Measurements from ENCODE around the gene LRRC41.

LRRC41 gene

DNA sequence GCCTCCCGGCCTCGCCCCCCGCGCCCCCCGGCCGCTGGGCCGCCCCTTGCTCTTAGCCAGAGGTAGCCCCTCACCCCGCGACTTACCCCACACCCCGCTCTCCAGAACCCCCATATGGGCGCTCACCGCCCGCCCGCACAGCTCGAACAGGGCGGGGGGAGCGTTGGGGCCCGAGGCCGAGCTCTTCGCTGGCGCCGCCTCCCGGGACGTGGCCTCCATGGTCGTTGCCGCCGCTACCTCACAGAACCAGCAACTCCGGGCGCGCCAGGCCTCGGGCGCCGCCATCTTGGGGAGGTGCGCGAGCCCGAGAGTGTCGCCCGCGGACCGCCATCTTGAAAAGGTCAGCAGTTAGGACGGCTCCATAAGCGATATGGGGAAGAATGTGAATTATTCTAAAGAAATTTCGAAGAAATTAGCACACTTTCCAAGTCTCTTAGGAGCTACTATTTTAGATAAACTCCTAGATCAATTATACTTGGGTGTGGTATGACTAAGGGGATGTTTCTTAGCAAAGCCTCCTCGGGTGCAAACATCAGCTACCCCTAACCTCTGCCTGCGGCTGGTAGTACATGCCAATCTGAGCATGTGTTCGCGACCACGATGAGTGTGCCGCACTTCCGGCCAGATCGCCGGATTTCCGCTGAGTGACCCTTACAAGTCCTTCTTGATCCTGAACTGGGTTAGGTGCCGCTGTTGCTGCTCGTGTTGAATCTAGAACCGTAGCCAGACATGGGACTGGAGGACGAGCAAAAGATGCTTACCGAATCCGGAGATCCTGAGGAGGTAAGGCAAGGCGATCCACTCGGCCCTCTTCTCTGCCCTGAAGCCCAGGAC is at the start of gene LRRC41, which contains the start of gene UQCRH (continued):
- TF ChIP-seq ZNF391 (tag by site-specific recombination; IDR thresholded peaks at IDR 0.05; ENCODE audit: borderline replicate concordance, low read depth) (peak; percentile 43; the same call in 1 of the 2 replicates), ZNF184 (tag by site-specific recombination; IDR thresholded peaks at IDR 0.05) (peak; percentile 34; the same call in 1 of the 2 replicates), ZEB2 (tag by site-specific recombination; IDR thresholded peaks at IDR 0.05) (peak; percentile 45; the same call in 1 of the 2 replicates), GLI4 (tag by site-specific recombination; IDR thresholded peaks at IDR 0.05) (no peak), ZNF501 (tag by site-specific recombination; IDR thresholded peaks at IDR 0.05) (peak; percentile 65; the same call in 1 of the 2 replicates), ZNF707 (tag by site-specific recombination; IDR thresholded peaks at IDR 0.05) (no peak), ZNF701 (tag by site-specific recombination; IDR thresholded peaks at IDR 0.05) (no peak), ZNF140 (tag by site-specific recombination; IDR thresholded peaks at IDR 0.05) (no peak), ZNF837 (tag by site-specific recombination; IDR thresholded peaks at IDR 0.05) (no peak), ZNF239 (tag by site-specific recombination; IDR thresholded peaks at IDR 0.05) (no peak), ZBTB8A (tag by site-specific recombination; IDR thresholded peaks at IDR 0.05) (peak; percentile 53; the same call in 1 of the 2 replicates), OSR2 (tag by site-specific recombination; IDR thresholded peaks at IDR 0.05) (no peak), ZNF664 (tag by site-specific recombination; IDR thresholded peaks at IDR 0.05) (no peak; the same call in 1 of the 2 replicates), SCRT1 (tag by site-specific recombination; IDR thresholded peaks at IDR 0.05; ENCODE audit: borderline replicate concordance) (no peak), ZNF600 (tag by site-specific recombination; IDR thresholded peaks at IDR 0.05) (peak; percentile 86), YY2 (tag by site-specific recombination; IDR thresholded peaks at IDR 0.05) (peak; percentile 98), SP3 (tag by site-specific recombination; IDR thresholded peaks at IDR 0.05) (peak; percentile 84), ZNF2 (tag by site-specific recombination; IDR thresholded peaks at IDR 0.05) (0 out of 2 replicates have a peak, but pooled peaks have one; percentile 12), MZF1 (tag by site-specific recombination; IDR thresholded peaks at IDR 0.05; ENCODE audit: borderline replicate concordance) (no peak), ZNF473 (tag by site-specific recombination; IDR thresholded peaks at IDR 0.05) (no peak)
- TF ChIP-seq, protein P1, sequence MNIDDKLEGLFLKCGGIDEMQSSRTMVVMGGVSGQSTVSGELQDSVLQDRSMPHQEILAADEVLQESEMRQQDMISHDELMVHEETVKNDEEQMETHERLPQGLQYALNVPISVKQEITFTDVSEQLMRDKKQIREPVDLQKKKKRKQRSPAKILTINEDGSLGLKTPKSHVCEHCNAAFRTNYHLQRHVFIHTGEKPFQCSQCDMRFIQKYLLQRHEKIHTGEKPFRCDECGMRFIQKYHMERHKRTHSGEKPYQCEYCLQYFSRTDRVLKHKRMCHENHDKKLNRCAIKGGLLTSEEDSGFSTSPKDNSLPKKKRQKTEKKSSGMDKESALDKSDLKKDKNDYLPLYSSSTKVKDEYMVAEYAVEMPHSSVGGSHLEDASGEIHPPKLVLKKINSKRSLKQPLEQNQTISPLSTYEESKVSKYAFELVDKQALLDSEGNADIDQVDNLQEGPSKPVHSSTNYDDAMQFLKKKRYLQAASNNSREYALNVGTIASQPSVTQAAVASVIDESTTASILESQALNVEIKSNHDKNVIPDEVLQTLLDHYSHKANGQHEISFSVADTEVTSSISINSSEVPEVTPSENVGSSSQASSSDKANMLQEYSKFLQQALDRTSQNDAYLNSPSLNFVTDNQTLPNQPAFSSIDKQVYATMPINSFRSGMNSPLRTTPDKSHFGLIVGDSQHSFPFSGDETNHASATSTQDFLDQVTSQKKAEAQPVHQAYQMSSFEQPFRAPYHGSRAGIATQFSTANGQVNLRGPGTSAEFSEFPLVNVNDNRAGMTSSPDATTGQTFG (tag by site-specific recombination; IDR thresholded peaks at IDR 0.05; ENCODE audit: borderline replicate concordance), result no peak
- TF ChIP-seq, protein P2, sequence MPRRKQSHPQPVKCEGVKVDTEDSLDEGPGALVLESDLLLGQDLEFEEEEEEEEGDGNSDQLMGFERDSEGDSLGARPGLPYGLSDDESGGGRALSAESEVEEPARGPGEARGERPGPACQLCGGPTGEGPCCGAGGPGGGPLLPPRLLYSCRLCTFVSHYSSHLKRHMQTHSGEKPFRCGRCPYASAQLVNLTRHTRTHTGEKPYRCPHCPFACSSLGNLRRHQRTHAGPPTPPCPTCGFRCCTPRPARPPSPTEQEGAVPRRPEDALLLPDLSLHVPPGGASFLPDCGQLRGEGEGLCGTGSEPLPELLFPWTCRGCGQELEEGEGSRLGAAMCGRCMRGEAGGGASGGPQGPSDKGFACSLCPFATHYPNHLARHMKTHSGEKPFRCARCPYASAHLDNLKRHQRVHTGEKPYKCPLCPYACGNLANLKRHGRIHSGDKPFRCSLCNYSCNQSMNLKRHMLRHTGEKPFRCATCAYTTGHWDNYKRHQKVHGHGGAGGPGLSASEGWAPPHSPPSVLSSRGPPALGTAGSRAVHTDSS (tag by site-specific recombination; IDR thresholded peaks at IDR 0.05), result no peak; the same call in 1 of the 2 replicates
- TF ChIP-seq, protein P3, sequence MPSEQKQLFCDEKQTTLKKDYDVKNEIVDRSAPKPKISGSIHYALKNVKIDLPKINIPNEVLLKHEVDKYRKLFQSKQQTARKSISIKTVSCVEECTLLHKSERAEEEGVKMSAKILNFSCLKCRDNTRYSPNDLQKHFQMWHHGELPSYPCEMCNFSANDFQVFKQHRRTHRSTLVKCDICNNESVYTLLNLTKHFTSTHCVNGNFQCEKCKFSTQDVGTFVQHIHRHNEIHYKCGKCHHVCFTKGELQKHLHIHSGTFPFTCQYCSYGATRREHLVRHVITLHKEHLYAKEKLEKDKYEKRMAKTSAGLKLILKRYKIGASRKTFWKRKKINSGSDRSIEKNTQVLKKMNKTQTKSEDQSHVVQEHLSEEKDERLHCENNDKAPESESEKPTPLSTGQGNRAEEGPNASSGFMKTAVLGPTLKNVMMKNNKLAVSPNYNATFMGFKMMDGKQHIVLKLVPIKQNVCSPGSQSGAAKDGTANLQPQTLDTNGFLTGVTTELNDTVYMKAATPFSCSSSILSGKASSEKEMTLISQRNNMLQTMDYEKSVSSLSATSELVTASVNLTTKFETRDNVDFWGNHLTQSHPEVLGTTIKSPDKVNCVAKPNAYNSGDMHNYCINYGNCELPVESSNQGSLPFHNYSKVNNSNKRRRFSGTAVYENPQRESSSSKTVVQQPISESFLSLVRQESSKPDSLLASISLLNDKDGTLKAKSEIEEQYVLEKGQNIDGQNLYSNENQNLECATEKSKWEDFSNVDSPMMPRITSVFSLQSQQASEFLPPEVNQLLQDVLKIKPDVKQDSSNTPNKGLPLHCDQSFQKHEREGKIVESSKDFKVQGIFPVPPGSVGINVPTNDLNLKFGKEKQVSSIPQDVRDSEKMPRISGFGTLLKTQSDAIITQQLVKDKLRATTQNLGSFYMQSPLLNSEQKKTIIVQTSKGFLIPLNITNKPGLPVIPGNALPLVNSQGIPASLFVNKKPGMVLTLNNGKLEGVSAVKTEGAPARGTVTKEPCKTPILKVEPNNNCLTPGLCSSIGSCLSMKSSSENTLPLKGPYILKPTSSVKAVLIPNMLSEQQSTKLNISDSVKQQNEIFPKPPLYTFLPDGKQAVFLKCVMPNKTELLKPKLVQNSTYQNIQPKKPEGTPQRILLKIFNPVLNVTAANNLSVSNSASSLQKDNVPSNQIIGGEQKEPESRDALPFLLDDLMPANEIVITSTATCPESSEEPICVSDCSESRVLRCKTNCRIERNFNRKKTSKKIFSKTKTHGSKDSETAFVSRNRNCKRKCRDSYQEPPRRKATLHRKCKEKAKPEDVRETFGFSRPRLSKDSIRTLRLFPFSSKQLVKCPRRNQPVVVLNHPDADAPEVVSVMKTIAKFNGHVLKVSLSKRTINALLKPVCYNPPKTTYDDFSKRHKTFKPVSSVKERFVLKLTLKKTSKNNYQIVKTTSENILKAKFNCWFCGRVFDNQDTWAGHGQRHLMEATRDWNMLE (tag by site-specific recombination; conservative IDR thresholded peaks at IDR 0.05; ENCODE audit: low read depth), result peak; percentile 70
- TF ChIP-seq, protein P4, sequence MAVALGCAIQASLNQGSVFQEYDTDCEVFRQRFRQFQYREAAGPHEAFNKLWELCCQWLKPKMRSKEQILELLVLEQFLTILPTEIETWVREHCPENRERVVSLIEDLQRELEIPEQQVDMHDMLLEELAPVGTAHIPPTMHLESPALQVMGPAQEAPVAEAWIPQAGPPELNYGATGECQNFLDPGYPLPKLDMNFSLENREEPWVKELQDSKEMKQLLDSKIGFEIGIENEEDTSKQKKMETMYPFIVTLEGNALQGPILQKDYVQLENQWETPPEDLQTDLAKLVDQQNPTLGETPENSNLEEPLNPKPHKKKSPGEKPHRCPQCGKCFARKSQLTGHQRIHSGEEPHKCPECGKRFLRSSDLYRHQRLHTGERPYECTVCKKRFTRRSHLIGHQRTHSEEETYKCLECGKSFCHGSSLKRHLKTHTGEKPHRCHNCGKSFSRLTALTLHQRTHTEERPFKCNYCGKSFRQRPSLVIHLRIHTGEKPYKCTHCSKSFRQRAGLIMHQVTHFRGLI (tag by site-specific recombination; IDR thresholded peaks at IDR 0.05), result 0 out of 2 replicates have a peak, but pooled peaks have one; percentile 23
- TF ChIP-seq, protein P5, sequence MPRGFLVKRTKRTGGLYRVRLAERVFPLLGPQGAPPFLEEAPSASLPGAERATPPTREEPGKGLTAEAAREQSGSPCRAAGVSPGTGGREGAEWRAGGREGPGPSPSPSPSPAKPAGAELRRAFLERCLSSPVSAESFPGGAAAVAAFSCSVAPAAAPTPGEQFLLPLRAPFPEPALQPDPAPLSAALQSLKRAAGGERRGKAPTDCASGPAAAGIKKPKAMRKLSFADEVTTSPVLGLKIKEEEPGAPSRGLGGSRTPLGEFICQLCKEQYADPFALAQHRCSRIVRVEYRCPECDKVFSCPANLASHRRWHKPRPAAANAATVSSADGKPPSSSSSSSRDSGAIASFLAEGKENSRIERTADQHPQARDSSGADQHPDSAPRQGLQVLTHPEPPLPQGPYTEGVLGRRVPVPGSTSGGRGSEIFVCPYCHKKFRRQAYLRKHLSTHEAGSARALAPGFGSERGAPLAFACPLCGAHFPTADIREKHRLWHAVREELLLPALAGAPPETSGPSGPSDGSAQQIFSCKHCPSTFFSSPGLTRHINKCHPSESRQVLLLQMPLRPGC (tag by site-specific recombination; IDR thresholded peaks at IDR 0.05), result peak; percentile 19
- TF ChIP-seq, protein P6, sequence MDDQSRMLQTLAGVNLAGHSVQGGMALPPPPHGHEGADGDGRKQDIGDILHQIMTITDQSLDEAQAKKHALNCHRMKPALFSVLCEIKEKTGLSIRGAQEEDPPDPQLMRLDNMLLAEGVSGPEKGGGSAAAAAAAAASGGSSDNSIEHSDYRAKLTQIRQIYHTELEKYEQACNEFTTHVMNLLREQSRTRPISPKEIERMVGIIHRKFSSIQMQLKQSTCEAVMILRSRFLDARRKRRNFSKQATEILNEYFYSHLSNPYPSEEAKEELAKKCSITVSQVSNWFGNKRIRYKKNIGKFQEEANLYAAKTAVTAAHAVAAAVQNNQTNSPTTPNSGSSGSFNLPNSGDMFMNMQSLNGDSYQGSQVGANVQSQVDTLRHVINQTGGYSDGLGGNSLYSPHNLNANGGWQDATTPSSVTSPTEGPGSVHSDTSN (CRISPR knock-in tag; IDR thresholded peaks at IDR 0.05), result peak; percentile 67; the same call in 1 of the 2 replicates

Data from HEK293 (cell line).